Measurements from ENCODE around the gene TIAM2. TPM values are rescaled to one million over a fixed set of nuclear protein-coding genes. Genes with fewer than 3 reads are reported as not detected.
"Not testable (repeated sequence)": the region's sequence is repeated elsewhere in the genome, so short reads cannot be mapped to it uniquely, and the experiment has no call there.

TIAM2 gene
- polyA plus RNA-seq, 1 experiment = 12.6 TPM

- H3K9me3 ChIP-seq (ENCODE audit: control insufficient read depth, insufficient read depth, low read length); H3K4me3 ChIP-seq (ENCODE audit: low read depth, low read length); DNase-seq (ENCODE audit: low read depth, low spot score); H3K27me3 ChIP-seq (ENCODE audit: control insufficient read depth, insufficient read depth, low read length); POLR2A ChIA-PET; H3K27ac ChIP-seq (ENCODE audit: low read depth, low read length): not testable (repeated sequence)
- peak; percentile 66 for TF ChIP-seq CTCF (IDR thresholded peaks at IDR 0.05; ENCODE audit: low read depth, low read length)
- CTCF ChIA-PET = interaction anchor here (0.6 to 1.9 kb wide), 23 partner anchors 8 to 421 kb away, joined by 3 to 14 read pairs (median 4); no protein-coding TSS in a partner anchor
Observed at GRCh38 chr6:155268088-155268867, 273.2 kb downstream of the TIAM2 start.

GRCh38 chr6:155269765-155270164 is 274.6 kb downstream of the TIAM2 start:
- TF ChIP-seq CTCF (IDR thresholded peaks at IDR 0.05; ENCODE audit: low read depth, low read length) = no peak
- Histone ChIP-seq H3K4me3 (ENCODE audit: low read depth, low read length) (no peak overlapping the region), H3K9me3 (ENCODE audit: control insufficient read depth, insufficient read depth, low read length) (no peaks in the 10 kb centered on the region), H3K27ac (ENCODE audit: low read depth, low read length) (no peak overlapping the region), H3K27me3 (ENCODE audit: control insufficient read depth, insufficient read depth, low read length) (no peaks in the 10 kb centered on the region)
- ChIA-PET POLR2A (no interaction called here), CTCF (interaction anchor here (0.9 to 1.8 kb wide), 4 partner anchors 18 to 402 kb away, joined by 3 to 6 read pairs (median 4); no protein-coding TSS in a partner anchor)
- no peak for DNase-seq (ENCODE audit: low read depth, low spot score)

- ChIA-PET POLR2A (no interaction called here), CTCF (interaction anchor here (0.6 to 1.8 kb wide), 5 partner anchors 17 to 465 kb away, joined by 3 to 6 read pairs (median 4); no protein-coding TSS in a partner anchor)
- Histone ChIP-seq H3K27me3 (ENCODE audit: control insufficient read depth, insufficient read depth, low read length) (no peaks in the 10 kb centered on the region), H3K27ac (ENCODE audit: low read depth, low read length) (no peak overlapping the region), H3K4me3 (ENCODE audit: low read depth, low read length) (no peak overlapping the region), H3K9me3 (ENCODE audit: control insufficient read depth, insufficient read depth, low read length) (no peaks in the 10 kb centered on the region)
- no peak for DNase-seq (ENCODE audit: low read depth, low spot score)
- TF ChIP-seq CTCF (IDR thresholded peaks at IDR 0.05; ENCODE audit: low read depth, low read length) = no peak
Observed at GRCh38 chr6:155270561-155271091, 275.5 kb downstream of the TIAM2 start.

- no peak overlapping the region for H3K27ac ChIP-seq (ENCODE audit: low read depth, low read length)
- CTCF ChIA-PET = interaction anchor here (0.9 to 1.8 kb wide), 4 partner anchors 17 to 595 kb away, joined by 3 to 6 read pairs (median 4); no protein-coding TSS in a partner anchor
Observed at GRCh38 chr6:155271145-155271544, 276.0 kb downstream of the TIAM2 start.

More at GRCh38 chr6:155271145-155271544, 276.0 kb downstream of the TIAM2 start:
- H3K27me3 ChIP-seq (ENCODE audit: control insufficient read depth, insufficient read depth, low read length) = no peaks in the 10 kb centered on the region
- no peak for TF ChIP-seq CTCF (IDR thresholded peaks at IDR 0.05; ENCODE audit: low read depth, low read length)
- no peak overlapping the region for H3K4me3 ChIP-seq (ENCODE audit: low read depth, low read length)
- POLR2A ChIA-PET = no interaction called here
- no peaks in the 10 kb centered on the region for H3K9me3 ChIP-seq (ENCODE audit: control insufficient read depth, insufficient read depth, low read length)
- no peak for DNase-seq (ENCODE audit: low read depth, low spot score)
